SU-DHL-6 (cell line): ENCODE results near the gene GUK1.

ENCODE experiments used
- H2AFZ ChIP-seq: fragments of 200-600 bp; sonication (generic); 2 replicates; pipeline ENCODE4 v1.6.1; 2014; ENCODE audit warnings: low read depth, mild to moderate bottlenecking, moderate library complexity, mixed read lengths, antibody characterized with exemption, low read length; ENCODE audit not compliant: severe bottlenecking
- H3F3A ChIP-seq: fragments of 200-600 bp; shearing (Covaris generic); 2 replicates; pipeline ENCODE4 v1.6.0; 2016; ENCODE audit warnings: antibody characterized with exemption, mild to moderate bottlenecking; ENCODE audit not compliant: insufficient read depth
- H3K27ac ChIP-seq: fragments of 200-600 bp; sonication (generic); 2 replicates; pipeline ENCODE4 v1.5.1; 2016; ENCODE audit warnings: low read depth, mild to moderate bottlenecking, low read length, moderate library complexity, mixed read lengths
- H3K27me3 ChIP-seq: fragments of 200-600 bp; sonication (generic), shearing (Covaris generic); 2 replicates; pipeline ENCODE4 v1.6.0; 2014; ENCODE audit warnings: mild to moderate bottlenecking, low read length
- H3K36me3 ChIP-seq: fragments of 200-600 bp; sonication (generic); 2 replicates; pipeline ENCODE4 v1.6.1; 2014; ENCODE audit warnings: mild to moderate bottlenecking, low read length, mixed read lengths
- H3K4me2 ChIP-seq: fragments of 300-600, 200-600 bp; shearing (Covaris generic), sonication (generic); 2 replicates; pipeline ENCODE4 v1.6.0; 2014; ENCODE audit warnings: low read length, low read depth, mild to moderate bottlenecking; ENCODE audit not compliant: poor library complexity, severe bottlenecking
- H3K4me3 ChIP-seq: fragments of 200-600 bp; sonication (generic); 2 replicates; pipeline ENCODE4 v1.5.1; 2014; ENCODE audit warnings: antibody characterized with exemption, low read length, mild to moderate bottlenecking, mixed read lengths; ENCODE audit not compliant: insufficient read depth, poor library complexity, severe bottlenecking
- H3K79me2 ChIP-seq: fragments of 200-600 bp; sonication (generic); 2 replicates; pipeline ENCODE4 v1.6.1; 2014; ENCODE audit warnings: mild to moderate bottlenecking, low read length, moderate library complexity; ENCODE audit not compliant: insufficient read depth
- H3K9ac ChIP-seq: fragments of 200-600 bp; sonication (generic); 2 replicates; pipeline ENCODE4 v1.7.0; 2014; ENCODE audit warnings: mild to moderate bottlenecking, low read length
- H3K9me2 ChIP-seq: fragments of 200-600 bp; sonication (generic); replicated peaks from 2 replicates; pipeline ENCODE4 v1.6.1; 2014; ENCODE audit warnings: low read length; ENCODE audit not compliant: insufficient read depth
- H3K9me3 ChIP-seq: fragments of 200-600 bp; sonication (generic); 2 replicates; pipeline ENCODE4 v1.6.1; 2014; ENCODE audit warnings: low read length, mixed read lengths; ENCODE audit not compliant: insufficient read depth
- H4K20me1 ChIP-seq: fragments of 200-600 bp; sonication (generic); 2 replicates; pipeline ENCODE4 v1.6.1; 2014; ENCODE audit warnings: low read depth, mild to moderate bottlenecking, antibody characterized with exemption, low read length, moderate library complexity, mixed read lengths
- CTCF ChIP-seq: fragments of 200-600 bp; sonication (generic); IDR thresholded peaks from one replicate; pipeline ENCODE4 v1.5.1; 2017; ENCODE audit warnings: antibody characterized with exemption, mild to moderate bottlenecking, low read length, moderate library complexity; ENCODE audit not compliant: insufficient read depth, poor library complexity, severe bottlenecking
- EZH2phosphoT487 ChIP-seq: fragments of 200-600 bp; sonication (generic), shearing (Covaris generic); conservative IDR thresholded peaks from 2 replicates; pipeline ENCODE4 v1.6.1; 2018; ENCODE audit warnings: mild to moderate bottlenecking, antibody characterized with exemption, low read length, moderate library complexity, mixed read lengths

Gene GUK1

DNA sequence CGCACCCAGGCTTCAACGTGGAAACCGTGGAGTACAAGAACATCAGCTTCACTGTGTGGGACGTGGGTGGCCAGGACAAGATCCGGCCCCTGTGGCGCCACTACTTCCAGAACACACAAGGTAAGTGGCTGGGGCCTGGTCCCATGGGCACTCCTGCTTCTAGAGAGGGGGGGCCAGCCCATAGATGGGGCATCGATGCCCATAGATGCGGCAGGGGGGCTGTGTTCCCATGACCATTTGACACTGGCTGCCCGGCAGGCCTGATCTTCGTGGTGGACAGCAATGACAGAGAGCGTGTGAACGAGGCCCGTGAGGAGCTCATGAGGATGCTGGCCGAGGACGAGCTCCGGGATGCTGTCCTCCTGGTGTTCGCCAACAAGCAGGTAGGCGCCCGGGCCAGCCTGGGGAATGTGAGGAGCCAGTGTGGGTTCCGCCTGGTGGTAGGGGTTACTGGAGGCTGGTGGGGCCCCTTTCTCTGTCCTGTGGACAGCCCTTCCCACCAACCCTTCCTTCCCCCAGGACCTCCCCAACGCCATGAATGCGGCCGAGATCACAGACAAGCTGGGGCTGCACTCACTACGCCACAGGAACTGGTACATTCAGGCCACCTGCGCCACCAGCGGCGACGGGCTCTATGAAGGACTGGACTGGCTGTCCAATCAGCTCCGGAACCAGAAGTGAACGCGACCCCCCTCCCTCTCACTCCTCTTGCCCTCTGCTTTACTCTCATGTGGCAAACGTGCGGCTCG, 42.6 kb upstream of the GUK1 start:
- Histone ChIP-seq H3K9me3 (peaks cover 20% of the 10 kb centered on the region; the same call in 1 of the 2 replicates), H3K79me2 (peaks cover 51% of the 10 kb centered on the region), H3K9me2 (no peaks in the 10 kb centered on the region), H3K4me2 (no peak overlapping the region), H3F3A (peaks cover 19% of the 10 kb centered on the region), H4K20me1 (peaks cover 20% of the 10 kb centered on the region), H3K9ac (no peak overlapping the region), H3K4me3 (no peak overlapping the region), H3K36me3 (peaks cover 22% of the 10 kb centered on the region), H3K27me3 (no peaks in the 10 kb centered on the region), H3K27ac (no peak overlapping the region), H2AFZ (no peak overlapping the region)
- TF ChIP-seq EZH2phosphoT487 (no peak), CTCF (no peak)

- no peak overlapping the region for H3K9ac ChIP-seq
- H3K27me3 ChIP-seq: no peaks in the 10 kb centered on the region
- peaks cover 41% of the 10 kb centered on the region for H3K79me2 ChIP-seq
- TF ChIP-seq EZH2phosphoT487 (no peak), CTCF (no peak)
- no peaks in the 10 kb centered on the region for H3K9me2 ChIP-seq
- H4K20me1 ChIP-seq: peaks cover 16% of the 10 kb centered on the region
- H3K4me2 ChIP-seq: no peak overlapping the region
- peaks cover 19% of the 10 kb centered on the region for H3F3A ChIP-seq
- no peak overlapping the region for H3K4me3 ChIP-seq
- no peak overlapping the region for H3K27ac ChIP-seq
- peaks cover 13% of the 10 kb centered on the region for H3K36me3 ChIP-seq
- H2AFZ ChIP-seq: no peak overlapping the region
- H3K9me3 ChIP-seq: peaks cover 14% of the 10 kb centered on the region; the same call in 1 of the 2 replicates
Measured at GRCh38 chr1:228098323-228098931, 41.7 kb upstream of the GUK1 start.

GRCh38 chr1:228099331-228099732, 40.7 kb upstream of the GUK1 start:
- H4K20me1 ChIP-seq: peaks cover 15% of the 10 kb centered on the region
- H3K27me3 ChIP-seq: no peaks in the 10 kb centered on the region
- peaks cover 8% of the 10 kb centered on the region for H3K36me3 ChIP-seq
- no peak overlapping the region for H2AFZ ChIP-seq
- no peak overlapping the region for H3K9ac ChIP-seq
- H3K79me2 ChIP-seq: peaks cover 32% of the 10 kb centered on the region
- H3K4me2 ChIP-seq: no peak overlapping the region
- H3F3A ChIP-seq: peaks cover 25% of the 10 kb centered on the region
- no peaks in the 10 kb centered on the region for H3K9me2 ChIP-seq
- no peak for TF ChIP-seq CTCF
- TF ChIP-seq EZH2phosphoT487: no peak
- H3K27ac ChIP-seq: no peak overlapping the region
- peaks cover 8% of the 10 kb centered on the region; the same call in 1 of the 2 replicates for H3K9me3 ChIP-seq
- H3K4me3 ChIP-seq: no peak overlapping the region
